ENCODE data around the gene KRTAP16-1.

DNA sequence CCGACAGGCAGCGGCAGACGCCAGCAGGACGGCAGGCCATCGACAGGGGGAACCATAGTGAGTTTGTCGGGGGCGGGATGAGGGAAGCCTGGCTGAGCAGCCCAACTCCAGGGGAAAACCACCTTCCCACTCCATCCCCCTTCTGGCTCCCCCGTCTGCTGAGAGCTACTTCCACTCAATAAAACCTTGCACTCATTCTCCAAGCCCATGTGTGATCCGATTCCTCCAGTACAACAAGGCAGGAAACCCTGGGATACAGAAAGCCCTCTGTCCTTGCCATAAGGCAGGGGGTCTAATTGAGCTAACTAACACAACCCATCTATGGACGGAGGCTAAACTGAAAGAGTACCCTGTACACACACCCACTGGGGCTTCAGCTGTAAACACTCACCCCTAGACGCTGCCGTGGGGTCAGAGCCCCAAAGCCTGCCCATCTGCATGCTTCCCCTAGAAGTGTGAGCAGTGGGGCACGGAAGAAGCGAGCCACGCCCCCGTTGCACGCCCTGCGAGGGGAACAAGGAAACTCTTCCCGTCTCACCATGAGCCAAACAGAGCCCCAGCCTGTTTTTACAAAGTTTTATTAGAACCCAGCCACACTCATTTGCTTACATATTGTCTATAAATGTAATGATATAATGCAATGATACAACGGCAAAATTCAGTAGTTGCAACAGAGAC lies 10.5 kb downstream of the KRTAP16-1 start:
- TF ChIP-seq EZH2 (IDR thresholded peaks at IDR 0.05; ENCODE audit: borderline replicate concordance, insufficient read depth, low read length, poor library complexity, severe bottlenecking), result no peak
- TF ChIP-seq, protein P1, sequence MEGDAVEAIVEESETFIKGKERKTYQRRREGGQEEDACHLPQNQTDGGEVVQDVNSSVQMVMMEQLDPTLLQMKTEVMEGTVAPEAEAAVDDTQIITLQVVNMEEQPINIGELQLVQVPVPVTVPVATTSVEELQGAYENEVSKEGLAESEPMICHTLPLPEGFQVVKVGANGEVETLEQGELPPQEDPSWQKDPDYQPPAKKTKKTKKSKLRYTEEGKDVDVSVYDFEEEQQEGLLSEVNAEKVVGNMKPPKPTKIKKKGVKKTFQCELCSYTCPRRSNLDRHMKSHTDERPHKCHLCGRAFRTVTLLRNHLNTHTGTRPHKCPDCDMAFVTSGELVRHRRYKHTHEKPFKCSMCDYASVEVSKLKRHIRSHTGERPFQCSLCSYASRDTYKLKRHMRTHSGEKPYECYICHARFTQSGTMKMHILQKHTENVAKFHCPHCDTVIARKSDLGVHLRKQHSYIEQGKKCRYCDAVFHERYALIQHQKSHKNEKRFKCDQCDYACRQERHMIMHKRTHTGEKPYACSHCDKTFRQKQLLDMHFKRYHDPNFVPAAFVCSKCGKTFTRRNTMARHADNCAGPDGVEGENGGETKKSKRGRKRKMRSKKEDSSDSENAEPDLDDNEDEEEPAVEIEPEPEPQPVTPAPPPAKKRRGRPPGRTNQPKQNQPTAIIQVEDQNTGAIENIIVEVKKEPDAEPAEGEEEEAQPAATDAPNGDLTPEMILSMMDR (IDR thresholded peaks at IDR 0.05; ENCODE audit: poor library complexity, severe bottlenecking), result no peak
- TF ChIP-seq POLR2AphosphoS5 (IDR thresholded peaks at IDR 0.05), result no peak

Data from neural cell (in vitro differentiated cells).